Activated gamma-delta T cell (primary cell): ENCODE results near the gene OSBPL5.
"Not testable (repeated sequence)": the region's sequence is repeated elsewhere in the genome, so short reads cannot be mapped to it uniquely, and the experiment has no call there.

ENCODE experiments used
- DNase-seq: peaks from one replicate; lab custom pipeline; 2025; lab: John Stamatoyannopoulos, UW

OSBPL5 gene

DNA sequence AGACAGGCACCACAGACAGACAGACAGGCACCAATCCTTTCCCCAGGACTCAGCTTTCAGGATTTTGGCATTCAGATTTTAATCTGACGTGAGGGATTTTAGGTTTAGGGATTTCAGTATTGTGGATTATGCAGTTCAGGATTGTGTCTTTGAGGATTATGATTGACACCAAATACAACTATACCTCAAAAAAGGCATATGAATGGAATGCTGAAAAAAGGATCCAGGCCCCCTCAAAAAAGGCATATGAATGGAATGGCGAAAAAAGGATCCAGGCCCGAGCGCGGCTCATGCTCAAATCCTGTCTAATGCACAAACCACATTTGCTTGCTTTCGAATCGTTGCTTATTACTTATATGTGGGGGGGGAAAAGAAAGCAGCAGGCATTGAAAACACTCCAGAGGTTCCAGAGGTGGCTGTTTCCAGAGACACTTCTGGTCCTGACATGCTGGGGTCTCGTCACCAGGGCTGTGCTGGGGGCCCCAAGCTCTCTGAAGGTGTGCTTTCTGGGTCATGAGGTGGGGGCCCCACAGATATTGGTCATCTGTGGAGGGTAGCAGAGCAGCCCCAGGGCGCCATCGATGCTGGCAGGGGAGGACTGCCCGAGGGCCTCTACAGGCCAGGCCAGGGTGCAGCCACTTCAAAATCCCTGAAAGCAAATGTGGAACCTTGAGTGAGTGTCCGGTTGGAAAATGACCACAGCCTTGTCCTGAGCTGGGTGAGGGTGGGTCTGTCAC, 16.8 kb upstream of the OSBPL5 start:
- no peak for DNase-seq

DNA sequence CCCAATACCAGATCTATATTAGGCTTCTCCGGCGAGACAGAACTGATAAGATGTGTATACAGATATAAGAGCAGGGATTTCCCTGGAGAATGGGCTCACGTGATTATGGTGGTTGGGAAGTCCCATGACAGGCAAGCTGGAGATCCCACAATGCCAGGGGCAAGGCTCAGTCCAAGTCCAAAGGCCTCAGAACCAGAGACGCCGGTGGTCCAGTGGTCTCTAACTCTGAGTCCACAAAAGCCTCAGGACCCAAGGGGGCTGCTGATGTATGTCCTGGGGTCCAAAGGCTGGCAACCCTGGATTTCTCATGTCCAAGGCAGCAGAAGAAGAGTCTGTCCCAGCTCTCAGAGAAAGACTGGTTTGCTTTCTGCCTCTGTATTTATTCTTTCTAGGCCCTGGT, 15.8 kb upstream of the OSBPL5 start:
- no peak for DNase-seq

DNA sequence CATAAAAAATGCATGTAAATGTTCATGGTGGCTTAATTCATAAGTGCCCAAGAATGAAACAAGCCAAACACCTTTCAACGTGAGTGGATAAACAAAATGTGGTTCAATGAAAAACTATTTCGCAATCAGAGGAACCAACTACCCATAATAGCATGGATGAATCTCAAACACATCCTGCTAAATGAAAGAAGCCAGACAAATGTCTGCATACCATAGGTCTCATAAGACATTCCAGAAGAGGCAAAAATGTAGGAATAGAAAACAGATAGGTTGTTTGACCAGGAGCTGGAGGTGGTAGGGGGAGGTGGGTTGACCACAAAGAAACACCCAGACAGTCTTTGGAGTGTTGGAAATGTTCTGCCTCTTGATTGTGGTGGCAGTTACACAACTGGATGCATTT, 13.2 kb upstream of the OSBPL5 start:
- DNase-seq: no peak

DNA sequence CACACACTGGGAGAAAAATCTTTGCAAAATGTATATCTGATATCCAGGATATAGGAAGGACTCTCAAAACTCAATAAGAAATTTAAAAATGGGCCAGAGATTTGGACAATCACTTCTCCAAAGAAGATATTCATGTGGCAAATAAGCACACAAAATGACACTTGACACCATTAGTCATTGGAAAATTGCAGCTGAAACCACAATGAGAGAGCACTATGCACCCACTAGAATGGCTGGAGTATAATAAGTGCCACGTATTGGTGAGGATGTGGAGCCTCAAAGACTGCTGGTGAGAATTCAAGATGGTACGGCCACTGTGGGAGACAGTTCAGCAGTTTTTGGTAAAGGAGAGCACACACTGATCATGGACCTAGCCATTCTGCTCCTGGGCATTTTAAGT, 12.8 kb upstream of the OSBPL5 start:
- no peak for DNase-seq

DNA sequence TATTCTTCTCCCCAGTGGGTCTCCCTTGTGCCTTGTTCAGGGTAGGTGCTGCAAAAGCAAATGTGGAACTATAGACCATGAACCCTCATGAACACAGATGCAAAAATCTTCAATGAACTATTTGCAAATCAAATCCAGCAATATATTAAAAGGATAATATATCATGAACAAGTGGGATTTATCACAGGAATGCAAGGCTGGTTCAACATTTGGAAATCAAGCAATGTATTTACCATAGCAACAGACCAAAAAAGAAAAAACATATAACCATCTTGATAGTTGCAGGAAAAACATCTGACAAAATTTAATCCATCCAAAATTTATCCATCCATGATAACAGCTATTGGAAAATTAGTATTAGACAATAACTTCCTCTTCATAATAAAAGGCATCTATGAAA, 11.4 kb upstream of the OSBPL5 start:
- no peak for DNase-seq

DNA sequence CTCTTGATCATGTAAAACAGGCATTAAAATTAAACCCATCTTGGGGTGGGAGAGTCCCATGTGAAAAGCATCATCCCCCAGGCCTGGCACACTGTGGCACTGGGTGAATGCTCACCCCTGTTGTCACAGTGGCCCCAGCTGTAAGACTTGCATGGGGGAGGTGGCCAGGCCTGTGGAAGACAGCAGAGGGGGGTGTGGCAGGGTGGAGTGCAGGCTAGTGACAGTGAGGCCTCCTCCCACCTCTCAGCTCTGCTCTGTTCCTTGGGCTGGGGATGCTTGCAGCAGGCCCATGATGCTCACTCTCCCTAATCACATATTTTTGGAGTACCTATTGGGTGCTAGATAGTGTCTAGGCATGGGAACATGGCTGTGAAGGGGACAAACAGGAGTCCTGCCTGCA, 10.1 kb upstream of the OSBPL5 start:
- no peak for DNase-seq

DNA sequence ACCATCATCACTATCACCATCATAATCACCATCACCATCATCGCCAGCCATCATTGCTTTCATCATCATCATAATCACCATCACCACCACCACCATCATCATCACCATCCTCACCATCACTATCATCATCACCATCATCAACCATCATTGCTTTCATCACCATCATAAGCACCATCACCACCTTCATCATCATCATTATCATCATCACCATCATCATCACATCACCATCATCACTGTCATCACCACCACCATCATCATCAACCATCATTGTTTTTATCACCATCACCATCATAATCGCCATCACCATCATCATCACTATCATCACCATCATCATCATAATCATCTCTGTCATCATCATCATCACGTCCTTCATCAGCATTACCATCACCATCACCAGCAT, 9.3 kb upstream of the OSBPL5 start:
- DNase-seq: no peak

DNA sequence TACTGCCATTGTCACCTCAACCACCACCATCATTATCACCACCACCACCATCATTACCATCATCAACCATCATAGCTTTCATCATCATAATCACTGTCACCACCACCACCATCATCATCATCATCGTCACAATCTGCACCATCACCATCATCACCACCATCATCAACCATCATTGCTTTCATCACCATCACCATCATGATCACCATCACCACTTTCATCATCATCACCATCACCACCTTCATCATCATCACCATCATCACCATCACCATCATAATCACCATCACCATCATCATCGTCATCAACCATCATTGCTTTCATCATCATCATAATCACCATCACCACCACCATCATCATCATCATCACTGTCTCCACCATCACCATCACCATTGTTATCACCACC, 8.7 kb upstream of the OSBPL5 start:
- DNase-seq: no peak

DNA sequence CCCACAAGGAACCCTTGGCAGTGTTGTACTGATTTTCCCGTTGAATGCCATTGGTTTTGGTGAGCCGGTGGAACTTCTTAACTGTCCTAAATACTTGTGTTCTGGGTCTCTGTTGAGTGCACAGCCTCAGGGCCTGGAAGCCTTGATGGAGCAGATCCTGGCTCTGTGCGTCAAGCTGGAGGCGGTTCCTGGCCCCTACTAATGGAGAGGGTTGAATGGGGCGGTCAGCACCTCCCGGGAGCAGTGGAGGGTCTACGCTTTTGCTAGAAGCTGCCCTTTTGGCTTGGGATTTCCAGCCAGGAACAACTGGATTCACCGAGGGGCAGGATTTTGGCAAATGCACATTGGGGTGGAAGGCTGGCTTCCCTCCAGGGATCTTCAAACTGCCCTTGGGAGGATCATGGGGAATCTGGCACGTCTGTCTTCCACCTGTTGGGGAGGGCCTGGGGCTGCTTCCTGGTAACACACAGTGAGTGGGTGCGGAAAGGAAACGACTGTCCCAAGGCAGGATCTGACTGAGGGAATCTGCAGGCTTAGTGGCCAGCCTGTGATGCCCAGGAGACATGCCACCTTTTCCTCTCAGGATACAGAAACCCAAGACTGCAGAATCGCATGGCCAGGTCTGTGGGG, 6.9 kb upstream of the OSBPL5 start:
- no peak for DNase-seq

DNA sequence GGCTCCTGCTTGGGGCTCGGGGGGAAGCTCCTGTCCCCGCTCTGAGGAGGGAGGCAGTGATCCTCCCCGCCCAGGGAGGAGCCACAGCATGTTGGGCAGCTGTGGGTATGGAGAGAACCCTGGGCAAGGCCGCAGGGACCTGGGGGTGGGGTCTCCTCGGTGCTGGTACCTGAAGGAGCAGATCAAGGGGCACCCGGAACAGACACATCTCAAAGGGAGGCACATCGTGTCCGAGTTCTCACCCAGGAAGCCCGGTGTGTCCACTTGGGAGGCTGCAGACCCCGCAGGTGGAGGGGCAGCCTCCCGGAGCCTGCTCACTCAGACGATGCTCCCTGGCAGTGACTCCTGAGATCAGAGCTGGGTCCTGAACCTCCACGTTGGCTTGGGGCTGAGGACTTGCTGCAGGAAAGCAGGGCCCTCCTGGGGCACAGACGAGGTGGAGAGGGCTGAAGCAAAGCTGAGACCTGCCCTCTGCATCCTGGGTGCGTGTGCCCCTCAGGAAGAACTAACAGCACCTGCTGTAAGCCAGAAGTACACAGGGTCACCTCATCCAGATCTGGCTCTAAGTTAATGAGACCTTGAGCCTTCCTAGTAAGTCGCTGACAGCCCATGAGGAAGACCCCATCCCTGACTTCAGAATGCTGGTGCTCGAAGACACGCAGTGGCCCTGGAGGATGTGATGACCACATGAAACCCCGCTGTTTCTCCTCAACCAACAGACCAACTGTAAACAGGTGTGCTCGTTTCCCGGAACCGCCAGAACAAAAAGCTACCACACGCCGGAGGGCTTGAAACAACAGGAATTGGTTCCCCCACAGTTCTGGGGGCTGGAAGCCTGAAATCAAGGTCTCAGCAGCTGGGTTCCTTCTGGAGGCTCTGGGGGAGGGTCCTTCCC, 5.9 kb upstream of the OSBPL5 start:
- no peak for DNase-seq

DNA sequence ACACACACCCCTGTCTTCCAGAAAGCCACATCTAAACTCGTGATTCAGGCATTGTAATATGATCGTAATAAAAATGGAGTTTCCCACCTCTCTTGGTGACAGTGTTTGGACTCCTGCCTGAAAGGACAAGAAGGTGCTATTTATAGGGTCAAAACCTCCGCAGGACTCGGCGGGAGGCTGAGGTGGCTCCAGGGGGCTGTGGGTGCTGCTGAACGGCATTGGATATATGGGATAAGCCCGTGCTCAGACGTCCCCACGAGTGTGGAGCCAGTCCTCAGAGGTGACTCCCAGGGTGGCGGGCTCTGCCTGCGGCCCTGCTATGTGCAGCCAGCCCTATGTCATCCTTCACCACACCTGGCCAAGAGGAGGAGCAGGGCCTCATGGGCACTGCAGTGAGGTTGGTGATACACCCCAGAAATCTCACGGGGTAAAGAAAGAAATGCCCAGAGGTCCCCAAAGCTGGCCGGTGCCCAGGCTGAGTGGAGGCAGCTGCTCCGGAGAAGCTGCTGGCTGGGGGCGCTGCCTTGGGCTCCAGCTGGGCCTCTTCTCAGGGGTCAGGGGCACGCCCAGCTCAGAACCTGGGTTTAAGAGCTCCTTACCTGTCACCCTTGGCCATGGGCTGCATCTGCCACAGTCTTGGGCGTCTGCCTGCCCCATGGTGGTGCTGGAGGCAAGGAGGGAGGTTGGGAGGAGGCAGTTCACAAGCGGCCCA, 5.1 kb upstream of the OSBPL5 start:
- DNase-seq: no peak

DNA sequence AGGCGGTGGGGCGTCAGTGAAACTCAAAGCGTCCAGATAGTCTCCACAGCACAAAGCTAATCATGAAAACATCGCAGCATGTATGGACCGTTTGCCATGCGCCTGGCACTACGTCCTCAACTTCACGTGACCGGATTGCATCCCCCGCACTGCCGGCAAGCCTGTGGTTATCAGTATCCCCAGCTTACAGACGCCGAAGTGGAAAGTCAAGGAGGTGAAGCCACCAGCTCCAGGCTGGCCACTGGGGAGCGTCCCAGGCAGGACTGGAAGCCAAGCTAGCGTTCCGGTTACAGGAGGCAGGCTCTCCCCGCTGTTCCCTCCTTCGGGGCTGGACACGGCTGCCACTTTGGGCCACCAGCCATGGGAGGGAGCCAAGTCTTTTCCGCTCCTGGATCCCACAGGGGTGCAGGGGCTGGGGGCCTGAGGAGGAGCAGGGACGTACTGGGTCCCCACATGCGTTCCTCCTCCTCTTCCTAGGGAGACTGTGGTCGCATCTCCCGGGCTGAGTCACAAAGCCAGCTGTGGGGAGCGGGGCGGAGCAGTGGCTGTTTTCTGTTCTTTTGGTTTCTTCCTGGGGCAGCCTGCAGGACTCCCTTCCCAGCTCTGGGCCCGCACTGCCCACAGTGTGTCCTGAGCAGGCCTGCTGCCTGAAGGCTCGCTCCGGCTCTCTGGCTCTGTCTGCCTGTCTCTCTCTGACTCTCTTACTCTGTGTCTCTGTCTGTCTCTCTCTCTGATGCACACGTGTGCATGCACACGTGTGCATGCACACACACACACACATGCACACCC, 4.3 kb upstream of the OSBPL5 start:
- DNase-seq: no peak

DNA sequence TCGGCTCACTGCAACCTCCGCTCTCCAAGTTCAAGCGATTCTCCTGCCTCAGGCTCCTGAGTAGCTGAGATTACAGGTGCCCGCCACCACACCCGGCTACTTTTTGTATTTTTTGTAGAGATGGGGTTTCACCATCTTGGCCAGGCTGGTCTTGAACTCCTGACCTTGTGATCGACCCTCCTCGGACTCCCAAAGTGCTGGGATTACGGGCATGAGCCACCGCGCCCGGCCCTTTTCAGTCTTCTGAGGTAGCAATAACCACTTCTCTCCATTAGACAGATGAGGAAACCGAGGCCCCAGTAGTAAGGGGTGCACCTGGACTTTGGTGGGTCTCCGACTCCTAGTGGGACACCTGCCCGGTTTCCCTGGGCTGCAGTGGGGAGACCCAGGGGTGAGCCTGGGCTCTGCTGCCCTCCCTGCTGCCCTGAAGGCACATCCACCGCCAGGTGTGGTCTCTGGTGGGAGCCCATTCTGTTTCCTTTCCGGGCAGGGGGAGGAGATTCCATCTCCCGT, 3.7 kb upstream of the OSBPL5 start:
- DNase-seq: not testable (repeated sequence)

DNA sequence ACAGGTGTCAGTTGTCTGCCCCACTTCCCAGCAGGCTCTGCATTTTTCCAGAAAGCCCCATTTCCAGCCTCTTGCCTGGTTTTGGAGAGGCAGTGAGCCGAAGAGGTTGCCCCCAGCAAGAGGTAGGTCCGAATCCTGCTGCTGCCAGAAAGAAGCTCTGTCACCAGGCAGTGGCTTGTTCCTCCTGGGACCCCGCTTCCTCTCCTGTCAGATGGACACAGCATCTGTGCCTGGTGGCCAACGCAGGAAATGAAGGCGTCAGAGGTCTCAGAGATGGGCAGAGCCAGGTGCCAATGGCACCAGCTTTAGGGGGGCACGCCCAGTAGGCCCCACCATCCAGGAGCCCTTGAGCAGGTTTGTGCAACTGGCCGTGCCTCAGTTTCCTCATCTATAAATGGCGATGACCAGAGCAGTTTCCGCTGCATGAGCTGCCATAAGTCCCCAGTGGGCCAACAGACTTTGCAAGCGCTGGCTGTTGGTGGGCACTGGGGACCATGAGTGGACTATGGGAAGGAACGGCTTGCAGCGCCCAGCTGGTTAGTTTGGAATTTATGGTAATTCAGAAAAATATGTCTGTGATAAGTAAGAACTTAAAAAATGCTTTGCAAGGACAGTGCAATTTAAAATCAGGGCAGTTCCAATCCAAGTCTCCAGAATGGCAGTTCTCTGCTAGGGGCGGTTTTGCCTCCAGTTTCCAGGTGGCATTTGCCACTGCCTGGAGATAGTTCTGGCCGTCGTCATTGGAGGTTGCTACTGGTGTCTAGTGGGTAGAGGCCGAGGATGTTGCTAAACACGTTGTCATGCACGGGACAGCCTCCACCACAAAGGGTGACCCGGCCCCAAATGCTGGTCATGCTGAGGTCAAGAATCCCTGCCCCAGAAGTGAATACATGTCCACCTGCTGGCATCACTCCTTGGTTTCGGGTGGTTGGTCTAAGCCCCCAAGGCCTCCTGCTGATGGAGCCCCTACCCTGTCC, 2.3 kb upstream of the OSBPL5 start:
- no peak for DNase-seq

DNA sequence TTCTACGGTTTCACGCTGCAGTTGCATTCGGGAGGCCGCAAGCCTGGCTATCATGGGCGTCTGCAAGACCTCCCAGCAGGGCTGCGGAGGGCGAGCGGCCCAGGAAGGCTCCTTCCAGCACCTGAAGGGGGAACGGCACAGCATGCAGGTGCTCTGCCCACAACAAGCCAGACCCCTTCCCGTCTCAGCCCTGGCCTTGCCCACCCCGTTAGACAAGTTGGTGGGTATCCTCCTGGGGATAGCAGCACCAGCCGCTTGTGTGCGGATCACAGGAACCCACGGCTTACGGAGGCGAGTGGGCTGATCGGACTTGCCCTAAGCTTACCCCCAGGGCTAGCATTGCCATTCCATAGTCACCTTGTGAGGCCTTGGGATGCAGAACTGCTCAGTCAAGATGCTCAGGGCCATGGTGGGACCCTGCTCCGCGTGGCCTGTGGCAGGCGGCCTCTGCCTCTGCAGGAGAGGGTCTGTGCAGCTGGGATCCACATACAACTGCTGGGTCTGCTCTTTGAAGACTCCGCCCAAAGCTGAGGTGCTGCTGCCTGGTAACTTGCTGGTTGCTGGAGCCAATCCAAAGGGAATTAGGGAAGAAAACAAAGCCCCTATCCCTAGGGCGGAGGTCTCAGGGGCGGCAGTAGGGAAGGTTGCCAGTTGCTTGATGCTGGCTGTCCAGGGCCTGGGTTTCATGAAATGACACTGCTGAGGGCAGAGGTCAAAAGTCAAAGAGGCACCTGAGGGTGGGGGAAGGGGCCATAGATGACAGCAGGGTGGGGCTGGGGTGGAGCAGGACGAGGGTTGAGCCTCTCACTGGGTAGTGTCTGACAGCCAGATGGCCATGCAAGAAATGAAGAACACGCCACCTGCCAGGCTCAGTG, 1.4 kb upstream of the OSBPL5 start:
- no peak for DNase-seq

DNA sequence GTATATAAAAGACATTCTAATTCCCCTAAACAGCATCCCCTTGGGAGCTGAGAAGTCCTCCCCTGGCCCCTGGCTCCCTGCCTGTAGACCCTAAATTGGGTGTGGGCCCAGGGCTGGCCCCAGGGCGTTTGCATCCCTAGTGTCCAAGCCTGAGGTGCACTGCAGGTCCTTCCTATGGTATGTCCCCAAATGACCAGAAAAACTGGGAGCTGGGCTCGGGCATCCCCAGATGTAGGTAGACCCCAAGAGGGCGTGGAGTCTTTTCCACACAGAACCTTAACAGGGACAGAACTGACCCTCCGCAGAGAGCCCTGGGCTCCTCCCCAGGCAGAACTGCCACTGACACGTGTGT, 782 bp upstream of the OSBPL5 start:
- DNase-seq: no peak

DNA sequence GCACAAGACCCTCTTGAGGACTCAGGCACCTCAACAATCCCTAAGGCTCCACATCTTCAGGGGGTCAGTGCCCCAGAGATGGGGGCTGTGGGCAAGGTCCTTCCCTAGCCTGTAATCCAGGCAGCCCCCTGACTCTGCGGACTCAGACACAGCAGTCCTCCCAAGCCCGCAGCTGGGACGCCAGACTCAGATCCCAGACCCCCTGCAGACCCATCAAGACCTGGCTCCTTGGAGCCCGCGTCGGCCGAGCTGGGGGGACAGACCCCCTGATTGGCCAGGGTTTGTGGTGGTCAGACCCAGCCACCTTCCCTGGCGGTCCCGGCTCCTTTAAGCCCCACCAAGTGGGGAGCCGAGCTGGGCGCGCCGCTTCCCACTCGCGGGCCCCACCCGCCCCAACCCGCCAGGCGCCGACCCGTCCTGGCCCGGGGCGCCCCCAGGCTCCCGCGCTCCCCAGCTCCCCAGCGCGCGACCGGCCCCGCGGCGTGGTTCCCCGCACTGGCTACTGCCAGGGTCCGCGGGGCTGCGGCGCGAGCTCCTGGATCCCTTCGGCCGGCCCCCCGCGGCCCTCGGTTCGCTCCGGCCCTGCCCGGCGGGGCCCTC, 458 bp downstream of the OSBPL5 start:
- DNase-seq: no peak

DNA sequence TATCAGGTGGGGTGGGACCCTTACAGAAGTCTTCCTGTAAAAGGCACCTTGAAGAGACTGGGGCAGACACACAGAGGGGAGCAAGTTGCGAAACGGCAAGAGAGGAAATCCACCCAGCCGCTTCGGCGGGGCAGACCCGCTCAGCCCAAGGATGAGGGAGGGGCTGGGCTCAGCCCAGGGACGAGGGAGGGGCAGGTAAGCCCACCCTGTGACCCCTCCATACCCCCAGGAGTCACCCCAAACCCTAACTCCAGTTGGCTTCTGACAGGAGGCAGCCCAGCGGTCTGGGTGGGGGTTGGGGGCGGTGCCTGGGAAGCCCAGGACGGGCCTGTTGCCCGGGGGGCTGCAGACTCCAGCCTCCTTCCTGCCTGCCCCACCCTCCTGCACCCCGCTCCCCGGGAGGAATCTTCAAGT, 965 bp downstream of the OSBPL5 start:
- no peak for DNase-seq
